Measurements from ENCODE around the gene EIF3J.
A peak's percentile ranks its signal among the peaks of the same experiment; 100 is the strongest.

DNA sequence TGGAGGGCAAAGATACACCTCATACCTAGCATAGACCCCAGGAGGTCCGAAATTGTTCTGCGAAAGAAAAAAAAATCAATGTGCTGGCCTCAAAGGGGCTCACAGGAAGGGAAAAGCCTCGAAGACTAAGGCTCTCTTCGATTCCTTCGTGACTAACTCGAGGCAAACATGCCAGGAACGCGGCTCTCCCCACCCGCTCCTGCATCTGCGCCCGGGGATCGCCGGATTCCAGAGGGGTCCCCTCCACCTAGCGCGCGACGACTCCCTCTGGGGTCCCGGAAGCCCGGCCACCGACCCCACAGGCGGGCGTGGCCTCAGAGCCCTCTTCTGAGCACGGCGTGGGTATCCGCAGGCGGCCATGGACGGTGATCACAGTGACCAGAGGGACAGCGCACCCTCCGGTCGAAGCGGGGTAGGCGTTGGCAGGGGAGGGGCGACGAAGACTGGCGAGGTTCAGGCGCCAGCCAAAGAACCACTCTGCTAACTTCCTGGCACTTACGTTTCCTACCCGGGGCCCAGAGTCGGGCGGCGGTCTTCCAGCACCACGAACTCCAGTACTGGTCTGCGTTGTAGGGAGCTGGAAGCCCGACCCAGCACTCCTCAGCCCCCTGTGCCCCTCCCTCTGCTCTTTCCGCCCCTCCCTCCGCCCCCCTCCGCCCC lies 515 bp upstream of the EIF3J start:
- TF ChIP-seq POLR2A (IDR thresholded peaks at IDR 0.05), result peak in 2 of 3 donors; percentile 49 to 56
- TF ChIP-seq, protein P1, sequence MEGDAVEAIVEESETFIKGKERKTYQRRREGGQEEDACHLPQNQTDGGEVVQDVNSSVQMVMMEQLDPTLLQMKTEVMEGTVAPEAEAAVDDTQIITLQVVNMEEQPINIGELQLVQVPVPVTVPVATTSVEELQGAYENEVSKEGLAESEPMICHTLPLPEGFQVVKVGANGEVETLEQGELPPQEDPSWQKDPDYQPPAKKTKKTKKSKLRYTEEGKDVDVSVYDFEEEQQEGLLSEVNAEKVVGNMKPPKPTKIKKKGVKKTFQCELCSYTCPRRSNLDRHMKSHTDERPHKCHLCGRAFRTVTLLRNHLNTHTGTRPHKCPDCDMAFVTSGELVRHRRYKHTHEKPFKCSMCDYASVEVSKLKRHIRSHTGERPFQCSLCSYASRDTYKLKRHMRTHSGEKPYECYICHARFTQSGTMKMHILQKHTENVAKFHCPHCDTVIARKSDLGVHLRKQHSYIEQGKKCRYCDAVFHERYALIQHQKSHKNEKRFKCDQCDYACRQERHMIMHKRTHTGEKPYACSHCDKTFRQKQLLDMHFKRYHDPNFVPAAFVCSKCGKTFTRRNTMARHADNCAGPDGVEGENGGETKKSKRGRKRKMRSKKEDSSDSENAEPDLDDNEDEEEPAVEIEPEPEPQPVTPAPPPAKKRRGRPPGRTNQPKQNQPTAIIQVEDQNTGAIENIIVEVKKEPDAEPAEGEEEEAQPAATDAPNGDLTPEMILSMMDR (IDR thresholded peaks at IDR 0.05 in 8 of 11, conservative IDR thresholded peaks at IDR 0.05 in 3 of 11), result peak in 10 of 11 experiments; percentile 25 to 77 (median 60)
- TF ChIP-seq POLR2AphosphoS5 (IDR thresholded peaks at IDR 0.05), result no peak
